Upper lobe of right lung (tissue), 1 donor: ENCODE measurements around the gene ARMC6. TPM values are rescaled to one million over a fixed set of nuclear protein-coding genes. Genes with fewer than 3 reads are reported as not detected.

Experiments
- ATAC-seq: fragments of 200-7000 bp; cut with Tn5 transposase; one replicate; pipeline ENCODE4 v1.9.1; 2020; ENCODE audit warnings: mild to moderate bottlenecking, moderate library complexity
- DNase-seq: peaks from one replicate; pipeline ENCODE4 v3.0.0-alpha.2; 2020
- H3K27ac ChIP-seq: fragments of 200-600 bp; one replicate; pipeline ENCODE4 v1.8.0; 2022
- H3K27me3 ChIP-seq: fragments of 200-600 bp; one replicate; pipeline ENCODE4 v1.8.0; 2022; ENCODE audit warnings: mild to moderate bottlenecking
- H3K36me3 ChIP-seq: fragments of 200-600 bp; one replicate; pipeline ENCODE4 v1.8.0; 2022
- H3K4me1 ChIP-seq: fragments of 200-600 bp; one replicate; pipeline ENCODE4 v1.8.0; 2022
- H3K4me3 ChIP-seq: fragments of 200-600 bp; one replicate; pipeline ENCODE4 v1.8.0; 2022; ENCODE audit warnings: mild to moderate bottlenecking
- H3K9me3 ChIP-seq: fragments of 200-600 bp; one replicate; pipeline ENCODE4 v1.8.0; 2022
- CTCF ChIP-seq: fragments of 200-600 bp; IDR thresholded peaks from one replicate; pipeline ENCODE4 v1.8.0; 2022; ENCODE audit warnings: antibody characterized with exemption
- intact Hi-C: fragments of 100-400 bp; cut with DNase I; formaldehyde crosslinking; loops from one replicate; pipeline ENCODE4 v1.11.0; 2022
- total RNA-seq: library from RNA; stranded (reverse); fragmentation: NEBNext Ultra II Directional; extraction: Animal tissue kit (Norgen Biotek cat#: 25700); gene quantifications from one replicate; pipeline ENCODE4 v1.2.1, GENCODE V29; 2021
- donor health status: DM: no; HTN: yes; CAD: no; lungs with severe emphysema.

Gene ARMC6
- total RNA-seq, 1 donor from 2014 or later = 21.7 TPM

DNA sequence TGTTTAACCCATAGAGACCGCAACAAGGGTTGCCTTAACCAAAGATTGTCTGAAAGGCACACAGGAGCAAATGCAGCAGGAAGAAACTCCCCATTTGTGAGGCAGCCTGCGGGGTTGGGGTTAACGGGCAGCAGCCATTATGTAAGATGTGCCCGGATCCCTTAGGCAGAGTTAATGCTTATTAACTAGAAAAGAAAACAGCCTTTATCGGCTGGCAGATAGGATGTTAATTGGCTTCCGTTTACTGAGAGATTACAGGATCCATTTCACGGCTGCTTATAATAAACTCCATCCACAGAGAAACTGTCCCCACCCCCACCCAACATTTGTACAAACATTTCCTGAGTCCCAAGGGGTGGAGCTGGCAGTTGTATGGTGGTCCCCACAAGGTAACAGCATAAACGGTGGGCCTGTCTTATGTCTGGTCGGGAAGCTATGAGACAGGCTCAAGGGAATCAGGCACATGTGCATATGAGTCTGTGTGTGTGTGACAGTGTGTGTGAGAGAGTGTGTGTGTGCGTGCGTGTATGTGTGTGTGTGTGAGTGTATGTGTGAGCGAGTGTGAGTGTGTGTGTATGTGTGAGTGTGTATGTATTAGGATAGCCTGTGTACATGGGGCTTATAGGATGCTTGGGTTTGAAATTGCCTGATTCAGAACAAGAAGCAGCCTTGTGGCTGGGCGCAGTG lies 40.9 kb downstream of the ARMC6 start:
- H3K9me3 ChIP-seq = no peaks in the 10 kb centered on the region
- H3K4me3 ChIP-seq = no peak overlapping the region
- DNase-seq (no peak), ATAC-seq (no peak)
- H3K27me3 ChIP-seq = no peaks in the 10 kb centered on the region
- peaks cover 3% of the 10 kb centered on the region for H3K4me1 ChIP-seq
- no peak overlapping the region for H3K27ac ChIP-seq
- no peak for TF ChIP-seq CTCF
- intact Hi-C loops = no loop called here
- H3K36me3 ChIP-seq = no peaks in the 10 kb centered on the region

GRCh38 chr19:19075126-19075525 lies 41.7 kb downstream of the ARMC6 start:
- no peak overlapping the region for H3K4me3 ChIP-seq
- no peak for ATAC-seq
- H3K9me3 ChIP-seq = no peaks in the 10 kb centered on the region
- H3K36me3 ChIP-seq = no peaks in the 10 kb centered on the region
- H3K4me1 ChIP-seq = peaks cover 3% of the 10 kb centered on the region
- no peak for DNase-seq
- intact Hi-C loops = no loop called here
- no peaks in the 10 kb centered on the region for H3K27me3 ChIP-seq
- H3K27ac ChIP-seq = no peak overlapping the region
- no peak for TF ChIP-seq CTCF

DNA sequence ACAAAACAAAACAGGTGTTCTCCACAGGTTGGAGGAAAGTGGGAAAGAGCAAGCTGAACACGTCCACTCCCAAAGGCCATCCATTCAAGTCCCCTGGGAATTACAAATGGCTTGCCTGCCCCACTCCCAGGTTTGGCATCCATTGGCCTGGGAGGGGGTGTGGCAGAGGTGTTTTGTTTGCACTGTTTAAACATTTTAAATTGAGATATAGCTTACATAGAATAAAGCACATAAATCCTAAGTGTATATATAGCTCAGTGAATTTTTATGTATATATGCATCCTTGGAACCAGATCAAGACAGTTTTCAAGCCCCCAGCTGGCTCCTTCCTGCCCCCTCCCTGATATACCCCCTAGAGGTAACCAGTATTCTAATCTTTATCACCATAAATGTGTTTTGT lies 43.1 kb downstream of the ARMC6 start:
- H3K27me3 ChIP-seq = no peaks in the 10 kb centered on the region
- no peak for ATAC-seq
- no peak overlapping the region for H3K4me3 ChIP-seq
- no peak for TF ChIP-seq CTCF
- peaks cover 3% of the 10 kb centered on the region for H3K4me1 ChIP-seq
- H3K36me3 ChIP-seq = no peaks in the 10 kb centered on the region
- H3K27ac ChIP-seq = no peak overlapping the region
- no peaks in the 10 kb centered on the region for H3K9me3 ChIP-seq
- intact Hi-C loops = no loop called here
- DNase-seq = no peak

GRCh38 chr19:19077103-19077502 lies 43.7 kb downstream of the ARMC6 start:
- H3K36me3 ChIP-seq = no peaks in the 10 kb centered on the region
- no peaks in the 10 kb centered on the region for H3K9me3 ChIP-seq
- intact Hi-C loops = no loop called here
- H3K27me3 ChIP-seq = no peaks in the 10 kb centered on the region
- H3K27ac ChIP-seq = no peak overlapping the region
- DNase-seq = no peak
- ATAC-seq = peak; percentile 54
- H3K4me3 ChIP-seq = no peak overlapping the region
- no peak for TF ChIP-seq CTCF
- peaks cover 3% of the 10 kb centered on the region for H3K4me1 ChIP-seq

DNA sequence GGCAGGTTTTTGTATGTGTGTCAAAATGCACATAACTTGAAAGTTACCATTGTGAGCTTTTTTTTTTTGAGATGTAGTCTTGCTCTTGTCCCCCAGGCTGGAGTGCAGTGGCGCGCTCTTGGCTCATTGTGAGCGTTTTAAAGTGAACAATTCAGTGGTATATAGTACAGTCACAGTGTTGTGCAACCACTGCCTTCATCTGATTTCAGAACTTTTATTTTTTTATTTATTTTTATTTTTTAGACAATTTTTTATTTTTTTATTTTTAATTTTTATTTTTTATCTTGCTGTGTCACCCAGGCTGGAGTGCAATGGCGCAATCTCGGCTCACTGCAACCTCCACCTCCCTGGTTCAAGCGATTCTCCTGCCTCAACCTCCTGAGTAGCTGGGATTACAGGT lies 45.4 kb downstream of the ARMC6 start:
- no peak for ATAC-seq
- H3K9me3 ChIP-seq = no peaks in the 10 kb centered on the region
- no peaks in the 10 kb centered on the region for H3K27me3 ChIP-seq
- peaks cover 3% of the 10 kb centered on the region for H3K4me1 ChIP-seq
- intact Hi-C loops = no loop called here
- no peaks in the 10 kb centered on the region for H3K36me3 ChIP-seq
- H3K27ac ChIP-seq = no peak overlapping the region
- DNase-seq = no peak
- TF ChIP-seq CTCF = no peak
- no peak overlapping the region for H3K4me3 ChIP-seq

DNA sequence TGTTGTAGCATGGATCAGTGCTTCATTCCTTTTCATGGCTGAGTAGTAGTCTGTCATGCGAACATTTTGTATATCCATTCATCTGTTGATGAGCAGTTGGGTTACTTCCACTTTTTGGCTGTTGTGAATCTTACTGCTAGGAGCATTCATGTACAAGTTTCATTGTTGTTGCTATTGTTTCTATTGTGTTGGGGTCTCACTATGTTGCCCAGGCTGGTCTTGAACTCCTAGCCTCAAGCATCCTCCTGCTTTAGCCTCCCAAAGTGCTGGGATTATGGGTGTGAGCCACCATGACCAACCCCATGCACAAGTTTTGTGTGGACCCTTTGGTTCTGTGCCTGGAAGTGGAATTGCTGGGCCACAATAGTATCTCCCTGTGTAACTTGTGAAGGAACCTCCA lies 46.2 kb downstream of the ARMC6 start:
- Histone ChIP-seq H3K4me1 (no peaks in the 10 kb centered on the region), H3K9me3 (no peaks in the 10 kb centered on the region), H3K4me3 (no peak overlapping the region), H3K27ac (no peak overlapping the region), H3K27me3 (no peaks in the 10 kb centered on the region), H3K36me3 (no peaks in the 10 kb centered on the region)
- ATAC-seq = no peak
- intact Hi-C loops = no loop called here
- TF ChIP-seq CTCF = no peak
- no peak for DNase-seq
